Globus pallidus (tissue), 1 donor: Measurements from ENCODE around the gene TBL3.

Experiments used
- DNase-seq: peaks from one replicate; pipeline ENCODE4 v3.0.0-alpha.2; 2015; ENCODE audit warnings: low spot score

Gene TBL3

DNA sequence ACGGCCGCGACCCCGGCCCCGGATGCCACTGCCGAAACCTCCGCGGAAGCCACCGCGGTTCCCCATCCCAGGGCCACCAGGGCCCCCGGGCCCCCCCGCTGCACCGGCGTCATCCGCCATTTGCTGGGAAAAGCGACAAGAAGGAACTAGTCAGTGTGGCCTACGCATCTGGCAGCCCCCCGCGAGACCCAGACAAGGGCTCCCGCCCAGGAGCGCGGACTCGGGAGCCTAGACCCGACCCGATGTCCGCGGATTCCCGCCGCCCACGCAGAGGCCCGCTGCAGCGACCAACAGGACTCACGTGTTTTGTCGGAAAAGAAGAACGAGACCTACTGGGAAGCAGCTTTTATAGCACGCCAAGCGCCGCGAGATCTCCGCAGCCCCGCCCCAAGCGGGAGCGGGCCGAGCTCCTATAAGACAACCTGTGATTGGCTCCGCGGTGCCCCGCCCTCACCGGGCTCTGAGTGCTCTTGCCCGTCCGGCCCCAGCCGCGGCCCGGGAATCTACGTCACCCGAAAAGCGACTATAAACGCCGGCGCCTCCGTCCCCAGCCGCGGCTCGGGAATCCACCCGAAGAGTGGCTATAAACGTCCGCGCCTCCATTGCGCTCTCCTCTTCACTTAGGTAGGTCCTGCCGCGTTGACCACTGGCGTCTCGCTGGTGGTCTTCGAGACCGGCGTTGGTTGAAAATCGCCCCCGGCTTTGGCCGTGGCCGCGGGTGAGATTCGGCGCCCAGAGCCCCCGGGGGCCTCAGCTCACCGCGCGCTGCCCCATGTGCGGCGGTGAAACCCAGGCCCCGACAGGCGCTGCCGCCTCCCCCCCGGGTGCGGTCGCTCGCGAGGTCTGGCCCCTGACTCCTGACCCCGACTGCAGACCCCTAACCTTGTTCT is 7.1 kb upstream of the TBL3 start, which contains the start of gene RPS2:
RPS2 (minus strand) TSS at position 321 of the 890 bp plus-strand sequence; CDS start at position 120, 201 bp downstream.
- peak; percentile 98 for DNase-seq

DNA sequence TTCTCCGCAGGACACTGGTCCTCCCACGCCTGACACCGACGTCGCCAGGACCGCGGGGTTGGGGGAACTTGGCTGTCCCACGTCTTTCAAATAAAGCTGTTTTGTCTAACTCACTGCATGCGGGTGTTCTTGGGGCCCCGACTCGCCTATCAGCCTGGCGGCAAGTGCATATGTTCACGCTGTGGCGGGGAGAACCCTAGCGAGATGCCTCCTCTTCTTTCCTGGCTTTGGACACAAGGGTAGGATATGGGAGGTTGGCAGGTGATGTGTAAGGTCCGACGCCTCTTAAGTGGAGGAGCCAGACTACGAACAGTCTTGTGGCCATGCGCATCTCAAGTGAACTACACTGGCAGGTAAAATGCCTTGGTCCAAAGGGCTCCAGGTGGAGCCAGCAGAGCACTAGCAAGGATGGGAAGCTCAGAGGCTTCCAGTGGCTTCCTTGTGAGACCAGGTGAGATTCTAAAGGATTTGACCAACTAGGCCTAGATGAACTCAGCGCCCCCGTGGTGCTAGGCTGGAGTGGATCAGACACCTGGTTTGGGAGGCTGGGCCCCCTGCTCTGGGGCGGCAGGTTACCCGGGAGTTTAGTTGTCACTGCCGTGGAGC is 6.4 kb upstream of the TBL3 start:
- DNase-seq, result no peak

DNA sequence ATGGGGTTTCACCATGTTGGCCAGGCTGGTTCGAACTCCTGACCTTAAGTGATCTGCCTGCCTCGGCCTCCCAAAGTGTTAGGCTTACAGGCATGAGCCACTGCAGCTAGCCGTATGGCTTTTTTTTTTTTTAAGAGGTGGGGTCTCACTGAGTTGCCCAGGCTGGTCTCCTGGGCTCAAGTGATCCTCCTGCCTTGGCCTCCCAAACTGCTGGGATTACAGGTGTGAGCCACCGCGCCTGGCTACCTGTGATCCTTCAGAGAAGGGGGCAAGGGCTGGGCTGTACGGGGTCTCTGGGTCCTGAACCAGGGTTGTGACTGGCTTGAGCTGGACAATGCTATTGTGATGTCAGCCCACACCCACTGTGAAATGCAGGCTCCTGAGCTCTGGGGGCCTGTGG is 5.4 kb upstream of the TBL3 start, which contains the start of gene RNF151:
RNF151 (plus strand) TSS at position 397 of the 400 bp plus-strand sequence. CDS start 26 bp downstream, outside the sequence.
- DNase-seq, result no peak

DNA sequence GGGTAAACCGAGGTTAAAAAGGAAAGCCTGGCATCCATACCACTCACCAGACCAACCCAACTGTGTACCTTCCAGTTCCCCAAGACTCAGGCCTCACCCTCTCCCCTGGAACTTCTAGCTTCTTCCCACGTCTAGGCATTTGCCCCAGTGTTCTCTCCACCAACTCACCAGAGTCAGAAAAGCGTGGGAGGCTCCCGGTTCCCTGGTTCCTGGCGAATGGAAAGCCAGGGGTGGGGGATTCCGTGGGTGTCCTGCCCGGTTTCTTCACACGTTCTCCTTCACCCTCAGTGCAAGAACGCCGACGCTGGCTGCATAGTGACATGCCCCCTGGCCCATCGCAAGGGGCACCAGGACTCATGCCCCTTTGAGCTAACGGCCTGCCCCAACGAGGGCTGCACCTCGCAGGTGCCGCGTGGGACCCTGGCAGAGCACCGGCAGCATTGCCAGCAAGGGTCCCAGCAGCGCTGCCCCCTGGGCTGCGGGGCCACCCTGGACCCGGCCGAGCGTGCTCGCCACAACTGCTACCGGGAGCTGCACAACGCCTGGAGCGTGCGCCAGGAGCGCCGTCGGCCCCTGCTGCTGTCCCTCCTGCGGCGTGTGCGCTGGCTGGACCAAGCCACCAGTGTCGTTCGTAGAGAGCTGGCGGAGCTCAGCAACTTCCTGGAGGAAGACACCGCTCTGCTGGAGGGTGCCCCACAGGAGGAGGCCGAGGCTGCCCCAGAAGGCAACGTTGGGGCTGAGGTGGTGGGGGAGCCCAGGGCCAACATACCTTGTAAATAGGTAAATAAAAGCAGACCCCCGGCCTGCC is 3.5 kb upstream of the TBL3 start:
- no peak for DNase-seq

DNA sequence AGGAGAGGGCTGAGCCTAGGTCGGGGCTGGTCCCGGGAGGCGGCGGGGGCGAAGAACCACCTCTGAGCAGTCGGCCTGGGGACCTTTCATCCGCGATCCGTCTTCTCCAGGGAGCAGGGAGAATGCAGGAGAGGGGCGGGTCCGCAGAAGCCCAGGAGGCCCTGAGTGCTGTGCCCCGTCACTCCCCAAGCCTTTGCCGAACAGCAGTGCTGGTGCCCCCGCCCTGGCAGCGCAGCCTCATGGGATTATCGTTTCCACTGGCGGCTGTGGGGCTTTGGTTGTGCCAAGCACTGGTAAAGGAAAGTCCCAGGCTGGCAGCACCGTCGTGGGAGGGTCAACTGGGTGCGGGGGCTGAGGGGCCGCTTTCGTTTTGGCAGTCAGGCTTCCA is 631 bp downstream of the TBL3 start:
- DNase-seq, result no peak

DNA sequence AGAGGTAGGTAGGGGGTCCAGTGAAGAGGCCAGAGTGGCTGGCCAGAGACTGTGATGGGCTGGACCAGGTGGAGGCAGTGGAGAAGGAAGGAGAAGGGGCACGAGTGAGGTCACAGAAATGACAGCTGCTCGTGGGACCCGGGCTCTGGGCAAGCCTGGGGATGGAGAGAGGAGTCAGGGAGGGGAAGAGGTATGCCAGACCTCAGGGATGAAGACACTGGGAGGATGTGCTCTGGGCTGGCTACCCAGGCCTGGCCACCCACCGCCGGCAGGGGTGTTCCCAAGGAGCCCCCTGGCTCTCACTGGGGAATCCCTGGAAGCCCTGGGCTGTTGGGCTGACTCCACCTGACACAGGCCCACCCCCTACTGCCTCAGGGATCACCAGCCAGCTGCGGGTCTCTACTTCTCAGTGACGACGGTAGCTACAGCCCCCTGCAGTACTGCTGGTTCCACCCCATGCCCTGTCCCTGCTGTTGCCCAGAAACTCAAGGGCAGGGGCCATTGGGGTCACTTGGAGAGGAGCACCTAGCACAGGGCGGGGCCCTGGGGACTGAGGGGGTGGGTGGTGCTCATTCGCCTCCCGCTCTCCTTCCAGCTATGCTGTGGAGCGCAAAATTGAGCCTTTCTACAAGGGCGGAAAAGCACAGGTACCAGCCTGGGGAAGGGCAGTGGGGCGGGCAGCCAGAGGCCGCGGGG is 1.8 kb downstream of the TBL3 start:
- no peak for DNase-seq

DNA sequence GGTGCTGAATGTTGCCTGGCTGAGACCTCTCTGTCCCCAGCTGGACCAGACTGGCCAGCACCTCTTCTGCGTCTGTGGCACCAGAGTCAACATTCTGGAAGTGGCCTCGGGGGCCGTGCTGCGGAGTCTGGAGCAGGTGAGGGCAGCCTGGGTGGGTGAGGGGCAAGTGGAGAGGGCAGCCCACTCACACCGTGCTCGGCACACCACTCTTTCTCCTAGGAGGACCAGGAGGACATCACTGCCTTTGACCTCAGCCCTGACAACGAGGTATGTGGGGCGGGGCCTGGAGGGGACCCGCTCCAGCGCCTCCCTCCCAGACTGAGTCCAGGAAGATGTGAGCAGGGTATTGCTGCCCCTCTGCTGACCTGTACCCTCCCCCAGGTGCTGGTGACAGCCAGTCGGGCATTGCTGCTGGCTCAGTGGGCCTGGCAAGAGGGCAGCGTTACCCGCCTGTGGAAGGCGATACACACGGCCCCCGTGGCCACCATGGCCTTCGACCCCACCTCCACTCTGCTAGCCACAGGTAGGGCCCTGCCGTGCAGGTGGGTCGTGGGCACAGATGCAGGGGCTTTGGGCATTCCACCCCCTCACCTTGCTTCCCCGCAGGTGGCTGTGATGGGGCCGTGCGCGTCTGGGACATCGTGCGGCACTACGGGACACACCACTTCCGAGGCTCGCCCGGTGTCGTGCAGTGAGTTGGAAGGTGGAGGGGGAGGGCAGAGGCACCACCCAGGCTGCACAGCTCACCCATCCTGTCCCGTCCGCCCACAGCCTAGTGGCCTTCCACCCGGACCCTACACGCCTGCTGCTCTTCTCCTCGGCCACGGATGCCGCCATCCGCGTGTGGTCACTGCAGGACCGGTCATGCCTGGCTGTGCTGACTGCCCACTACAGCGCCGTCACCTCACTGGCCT is 2.6 kb downstream of the TBL3 start:
- no peak for DNase-seq

DNA sequence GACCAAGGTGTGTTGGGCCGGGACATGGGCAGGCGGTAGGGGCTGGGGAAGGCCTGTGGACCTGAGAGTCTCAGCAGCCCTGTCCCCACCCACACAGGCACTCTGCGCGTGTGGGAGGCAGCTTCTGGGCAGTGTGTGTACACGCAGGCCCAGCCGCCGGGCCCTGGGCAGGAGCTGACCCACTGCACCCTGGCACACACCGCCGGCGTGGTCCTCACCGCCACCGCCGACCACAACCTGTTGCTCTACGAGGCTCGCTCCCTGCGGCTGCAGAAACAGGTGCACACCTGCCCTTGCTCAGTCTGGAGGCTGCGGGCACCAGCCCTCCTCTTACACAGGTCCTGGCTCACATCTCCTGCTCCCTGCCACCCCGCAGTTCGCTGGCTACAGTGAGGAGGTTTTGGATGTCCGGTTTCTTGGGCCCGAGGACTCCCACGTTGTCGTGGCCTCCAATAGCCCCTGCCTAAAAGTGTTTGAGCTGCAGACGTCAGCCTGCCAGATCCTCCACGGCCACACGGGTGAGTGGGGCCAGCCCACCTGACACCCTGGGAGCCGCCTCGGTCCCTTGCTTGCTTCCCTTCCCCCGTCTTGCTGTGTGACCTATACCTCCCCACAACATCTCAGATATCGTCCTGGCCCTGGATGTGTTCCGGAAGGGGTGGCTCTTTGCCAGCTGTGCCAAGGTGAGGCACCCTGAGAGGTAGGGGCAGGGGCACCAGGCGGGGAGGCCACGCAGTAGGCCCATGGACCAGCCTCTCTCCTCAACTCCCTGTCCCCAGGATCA is 3.8 kb downstream of the TBL3 start:
- DNase-seq, result no peak

DNA sequence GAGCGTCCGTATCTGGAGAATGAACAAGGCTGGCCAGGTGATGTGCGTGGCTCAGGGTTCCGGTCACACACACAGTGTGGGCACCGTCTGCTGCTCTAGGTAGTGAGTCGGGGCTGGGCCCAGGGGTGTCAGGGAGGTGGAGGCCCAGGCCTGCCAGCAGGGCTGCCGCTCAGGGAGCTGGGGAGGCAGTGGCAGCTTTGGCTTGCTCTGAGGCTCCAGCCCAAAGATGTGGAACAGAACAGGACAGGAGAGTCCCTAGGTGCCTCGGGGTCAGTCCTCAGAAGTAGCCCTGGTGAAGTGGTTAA is 4.3 kb downstream of the TBL3 start:
- no peak for DNase-seq

DNA sequence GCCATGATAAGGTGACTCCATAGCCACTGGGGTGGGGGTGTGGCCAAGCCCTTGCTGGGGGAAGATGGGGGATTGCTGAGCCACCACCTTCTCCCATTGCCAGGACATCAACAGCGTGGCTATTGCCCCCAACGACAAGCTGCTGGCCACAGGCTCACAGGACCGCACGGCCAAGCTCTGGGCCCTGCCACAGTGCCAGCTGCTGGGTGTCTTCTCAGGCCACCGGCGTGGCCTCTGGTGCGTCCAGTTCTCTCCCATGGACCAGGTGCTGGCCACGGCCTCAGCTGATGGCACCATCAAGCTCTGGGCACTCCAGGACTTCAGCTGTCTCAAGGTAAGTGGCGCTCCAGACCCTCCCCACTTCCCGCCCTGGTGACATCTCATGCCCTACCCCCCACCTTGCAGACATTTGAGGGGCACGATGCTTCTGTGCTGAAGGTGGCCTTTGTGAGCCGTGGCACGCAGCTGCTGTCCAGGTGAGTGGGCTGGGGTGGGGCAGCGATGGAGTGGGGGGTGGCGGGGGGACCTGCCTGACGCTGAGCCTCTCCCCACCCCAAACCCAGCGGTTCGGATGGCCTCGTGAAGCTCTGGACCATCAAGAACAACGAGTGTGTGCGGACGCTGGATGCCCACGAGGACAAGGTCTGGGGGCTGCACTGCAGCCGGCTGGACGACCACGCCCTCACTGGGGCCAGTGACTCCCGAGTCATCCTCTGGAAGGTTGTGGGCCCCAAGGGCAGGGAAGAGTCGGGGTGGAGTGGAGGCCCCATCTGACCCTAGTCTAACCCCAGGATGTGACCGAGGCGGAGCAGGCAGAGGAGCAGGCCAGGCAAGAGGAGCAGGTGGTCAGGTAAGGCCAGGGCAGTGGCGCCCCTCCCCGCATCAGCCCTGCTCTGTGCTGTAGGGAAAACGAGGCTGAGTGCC is 5.4 kb downstream of the TBL3 start:
- DNase-seq, result no peak

DNA sequence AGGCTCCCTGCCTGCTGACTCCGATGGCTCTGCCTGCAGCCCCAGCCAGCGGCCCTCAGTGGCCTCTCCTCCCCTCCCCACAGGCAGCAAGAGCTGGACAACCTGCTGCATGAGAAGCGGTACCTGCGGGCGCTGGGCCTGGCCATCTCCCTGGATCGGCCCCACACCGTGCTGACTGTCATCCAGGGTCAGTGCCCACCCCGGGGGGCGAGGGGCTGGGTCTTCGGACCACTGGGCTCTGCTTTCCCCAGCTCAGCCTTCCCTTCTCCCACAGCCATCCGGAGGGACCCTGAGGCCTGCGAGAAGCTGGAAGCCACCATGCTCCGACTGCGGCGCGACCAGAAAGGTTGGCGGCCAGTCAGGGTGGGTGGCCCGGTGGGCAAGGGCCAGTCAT is 6.0 kb downstream of the TBL3 start:
- DNase-seq, result no peak

DNA sequence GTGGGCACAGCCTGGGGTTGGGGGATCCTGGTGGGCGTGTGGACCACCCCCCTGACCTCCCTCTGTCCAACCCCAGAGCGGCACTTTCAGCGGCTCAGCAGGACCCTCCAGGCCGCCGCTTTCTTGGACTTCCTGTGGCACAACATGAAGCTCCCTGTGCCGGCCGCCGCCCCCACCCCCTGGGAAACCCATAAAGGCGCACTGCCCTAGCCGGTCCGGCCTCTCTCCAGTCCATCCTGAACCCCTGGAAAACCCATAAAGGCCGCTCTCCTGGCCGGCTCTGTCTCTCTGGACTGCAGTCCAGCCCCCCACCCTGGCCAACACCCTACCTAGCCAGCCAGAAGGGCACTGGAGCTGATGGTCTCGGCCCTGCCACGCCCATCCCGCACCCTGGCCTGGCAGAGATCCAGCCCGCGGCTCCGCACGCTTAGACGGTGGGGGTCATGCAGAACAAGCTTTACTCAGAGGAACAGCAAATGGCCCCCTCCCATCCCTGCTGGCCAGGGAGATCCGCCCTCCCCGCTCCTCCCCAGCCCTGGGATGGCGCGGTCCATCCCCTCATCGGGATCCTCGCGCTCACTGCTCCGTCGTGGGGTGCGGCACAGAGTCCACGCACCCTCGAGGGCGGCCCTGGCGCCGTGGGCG is 6.7 kb downstream of the TBL3 start:
- no peak for DNase-seq

DNA sequence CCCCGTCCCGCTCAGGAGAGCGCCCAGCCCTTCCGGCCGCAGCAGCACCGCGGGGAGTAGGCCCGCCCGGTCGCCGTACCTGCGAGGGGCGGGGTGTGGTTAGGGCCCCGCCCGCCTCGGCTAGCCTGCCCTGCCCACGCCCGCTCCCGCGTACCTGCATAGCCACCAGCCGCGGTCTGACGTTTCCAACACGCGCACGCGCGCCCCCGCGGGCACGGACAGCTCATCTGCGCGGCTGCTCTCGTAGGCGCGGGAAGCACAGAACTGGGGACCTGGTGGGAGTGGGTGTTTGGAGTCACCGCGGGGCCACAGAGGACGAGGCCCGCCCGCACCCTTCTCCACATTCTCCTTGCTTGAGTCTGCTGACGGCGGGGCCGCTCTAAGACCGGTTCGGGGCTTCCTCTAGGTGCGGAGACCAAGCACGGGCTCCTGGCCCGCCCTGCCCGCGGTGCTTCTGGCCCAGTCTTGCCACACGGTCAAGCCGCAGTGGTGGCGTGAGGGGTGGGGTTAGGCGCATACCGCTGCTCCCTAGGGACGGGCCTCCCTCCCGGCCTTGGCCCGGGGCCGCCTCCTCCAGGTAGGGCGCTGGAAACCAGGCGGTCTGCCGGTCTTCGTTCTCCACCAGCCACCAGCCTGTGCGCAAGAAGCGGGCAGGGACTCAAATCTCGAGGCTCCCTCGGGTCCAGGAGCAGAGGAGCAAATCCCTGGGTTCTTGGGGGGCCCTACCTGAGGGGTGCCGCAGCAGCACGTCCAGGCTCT is 7.6 kb downstream of the TBL3 start:
- no peak for DNase-seq

DNA sequence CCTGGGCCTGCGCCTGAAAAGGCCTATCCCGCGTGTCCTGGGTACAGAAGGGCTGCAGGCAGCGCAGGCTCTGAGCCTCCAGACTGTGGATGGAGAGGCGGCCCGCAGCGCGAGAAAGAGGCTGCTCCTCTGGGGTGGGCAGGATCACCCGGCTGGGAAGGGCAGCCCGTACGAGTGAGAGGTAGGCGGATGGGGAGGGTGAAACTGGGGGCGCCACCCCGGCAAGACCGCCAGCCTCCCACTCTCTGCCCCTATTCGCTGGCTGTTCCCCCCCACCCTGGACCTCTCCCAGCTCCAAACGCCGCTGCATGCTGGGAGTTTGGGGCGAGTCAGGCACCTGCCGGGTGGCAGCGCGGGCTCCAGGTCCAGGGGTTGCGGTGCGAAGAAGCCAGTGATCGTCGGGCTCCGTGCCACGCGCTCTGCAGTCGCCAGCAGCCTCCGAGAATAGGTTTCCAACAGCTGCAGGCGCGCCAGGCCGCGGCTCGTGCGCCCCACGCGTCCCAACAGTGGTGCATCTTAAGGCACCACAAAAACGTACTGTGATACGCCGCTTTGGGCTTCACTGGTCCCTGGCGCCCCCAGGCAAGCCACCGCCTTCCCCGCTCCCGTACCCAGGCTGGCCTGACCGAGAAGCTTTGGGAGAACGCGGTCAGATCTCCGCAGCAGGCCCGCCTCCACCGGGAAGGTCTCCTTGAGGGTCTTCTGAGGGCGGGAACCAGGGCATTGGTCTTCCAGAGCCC is 8.3 kb downstream of the TBL3 start:
- DNase-seq, result no peak

DNA sequence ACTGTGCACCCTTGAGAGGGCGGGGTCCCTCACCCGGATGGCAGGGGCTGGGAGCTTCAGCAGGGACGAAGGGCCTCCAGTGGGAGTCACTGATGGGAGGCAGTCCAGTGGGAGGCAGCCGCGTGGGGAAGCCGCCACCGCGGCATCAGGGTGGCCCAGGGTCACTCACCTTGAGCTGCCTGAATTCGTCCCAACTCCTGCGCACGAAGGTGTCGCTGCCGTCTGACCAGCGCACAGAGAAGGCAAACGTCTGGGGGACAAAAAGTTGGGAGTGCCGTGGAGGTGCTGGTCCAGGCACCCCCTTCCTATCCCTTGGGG is 8.9 kb downstream of the TBL3 start:
- DNase-seq, result no peak

DNA sequence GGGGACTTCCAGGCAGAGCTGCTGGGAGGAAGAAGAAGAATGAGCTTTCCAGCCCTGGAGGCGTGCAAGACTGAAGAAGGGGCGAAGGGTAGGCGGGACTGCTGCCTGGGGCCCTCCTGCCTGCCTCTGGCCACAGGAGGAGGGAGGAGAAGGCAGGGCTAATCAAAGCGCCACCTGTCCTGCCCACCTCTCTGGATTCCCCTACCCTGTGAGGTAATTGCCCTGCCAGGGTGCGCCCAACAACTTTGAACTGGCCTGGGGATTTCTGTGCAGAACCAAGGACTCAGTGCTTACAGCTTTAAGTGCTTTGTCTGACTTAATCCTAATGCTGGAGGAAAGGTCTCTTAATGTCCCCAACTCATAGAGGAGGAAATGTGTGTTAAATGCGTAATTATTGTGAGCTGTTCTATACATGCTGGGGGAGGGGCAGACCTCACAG is 9.6 kb downstream of the TBL3 start, which contains the start of gene NOXO1:
NOXO1 (minus strand) TSS at position 72 of the 439 bp plus-strand sequence. CDS start 290 bp downstream, outside the sequence.
- no peak for DNase-seq

DNA sequence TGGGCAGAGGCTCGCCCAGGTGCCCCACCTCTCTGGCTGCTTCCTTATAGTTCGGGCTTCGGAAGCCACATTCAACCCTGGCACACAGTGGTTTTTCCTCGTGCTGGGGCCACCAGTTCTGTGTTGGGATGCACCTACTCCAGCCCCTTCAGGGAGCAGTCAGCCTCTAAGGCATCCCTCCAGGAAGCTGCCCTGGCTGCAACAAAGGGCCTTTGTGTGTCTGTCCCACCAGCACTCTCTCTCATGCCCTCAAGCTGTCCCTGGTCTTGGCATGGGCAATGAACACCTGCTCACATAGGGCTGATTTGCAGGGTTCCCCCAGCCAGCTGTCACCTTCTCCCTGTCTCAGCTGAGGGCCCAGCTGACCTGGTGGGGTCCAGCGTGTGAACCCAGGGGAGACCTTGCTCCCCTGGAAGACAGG is 10.2 kb downstream of the TBL3 start:
- peak; percentile 55 for DNase-seq
